ENCODE data around the gene ATP6V0B.

- TF ChIP-seq CTCF (IDR thresholded peaks at IDR 0.05; ENCODE audit: poor library complexity, severe bottlenecking) = no peak
- no peak for TF ChIP-seq RAD21 (conservative IDR thresholded peaks at IDR 0.05)
- no peak for TF ChIP-seq SMC3 (conservative IDR thresholded peaks at IDR 0.05; ENCODE audit: poor library complexity)
- TF ChIP-seq REST (IDR thresholded peaks at IDR 0.05; ENCODE audit: borderline replicate concordance) = no peak
These were observed 48.9 kb upstream of the ATP6V0B start for GRCh38 chr1:43925846-43926245.

Data from neural cell (in vitro differentiated cells).